22Rv1 (cell line): ENCODE data around the gene KREMEN2.

Experiments used
- H3K27ac ChIP-seq: fragments of 450-650 bp; 2 replicates; pipeline ENCODE4 v1.5.1; 2017
- CTCF ChIP-seq: fragments of 450-650 bp; IDR thresholded peaks from 2 replicates; pipeline ENCODE4 v1.5.1; 2017; ENCODE audit warnings: mild to moderate bottlenecking
- ZFX ChIP-seq: fragments of 450-650 bp; IDR thresholded peaks from 2 replicates; pipeline ENCODE4 v1.6.1; 2017; ENCODE audit warnings: antibody characterized with exemption, borderline replicate concordance

KREMEN2 gene

GRCh38 chr16:2990891-2991290 lies 26.8 kb downstream of the KREMEN2 start:
- H3K27ac ChIP-seq = no peak overlapping the region
- TF ChIP-seq ZFX = no peak

GRCh38 chr16:2991566-2992261 lies 27.6 kb downstream of the KREMEN2 start:
- TF ChIP-seq CTCF = no peak
- no peak for TF ChIP-seq ZFX
- H3K27ac ChIP-seq = no peak overlapping the region

- TF ChIP-seq ZFX (no peak), CTCF (no peak)
- no peak overlapping the region for H3K27ac ChIP-seq
Measured at GRCh38 chr16:2992383-2993081, 28.5 kb downstream of the KREMEN2 start.

- H3K27ac ChIP-seq = no peak overlapping the region
- TF ChIP-seq ZFX = no peak
- TF ChIP-seq CTCF = no peak
Measured at GRCh38 chr16:2996298-2996697, 32.2 kb downstream of the KREMEN2 start.

- H3K27ac ChIP-seq = no peak overlapping the region
- TF ChIP-seq CTCF (no peak), ZFX (no peak)
Measured at GRCh38 chr16:2999929-3000328, 35.9 kb downstream of the KREMEN2 start.

- H3K27ac ChIP-seq = no peak overlapping the region
- no peak for TF ChIP-seq CTCF
- no peak for TF ChIP-seq ZFX
Measured at GRCh38 chr16:3000540-3000939, 36.5 kb downstream of the KREMEN2 start.

- no peak overlapping the region for H3K27ac ChIP-seq
- TF ChIP-seq CTCF = no peak
- no peak for TF ChIP-seq ZFX
Measured at GRCh38 chr16:3001316-3001715, 37.2 kb downstream of the KREMEN2 start.
